Kidney (tissue), 14 donors: Measurements from ENCODE around the gene FAM227B. TPM values are rescaled to one million over a fixed set of nuclear protein-coding genes. Genes with fewer than 3 reads are reported as not detected.
A peak's percentile ranks its signal among the peaks of the same experiment; 100 is the strongest.

Experiments used
- DNase-seq, 5 donors: peaks; one replicate each; pipeline ENCODE4 v3.0.0-alpha.2; 2013 to 2020
- FAIRE-seq: peaks from 2 replicates; lab custom pipeline; 2012; peaks lifted over from hg19 to GRCh38; lab: Jason Lieb, UNC
- H3K27ac ChIP-seq, 2 donors: one replicate each; pipeline ENCODE4 v1.7.0; 2013; ENCODE audit warnings: low read depth in 2 of 2, low read length in 2 of 2, inconsistent platforms in 1 of 2
- H3K27me3 ChIP-seq: one replicate; pipeline ENCODE4 v1.7.1; 2013; ENCODE audit warnings: low read length, inconsistent platforms; ENCODE audit not compliant: control insufficient read depth, insufficient read depth
- H3K36me3 ChIP-seq, 3 donors: one replicate each; pipeline versions ENCODE4 v1.7.0 to v1.7.1; 2013; ENCODE audit warnings: low read length in 3 of 3, control low read depth in 1 of 3, inconsistent platforms in 1 of 3; ENCODE audit not compliant: insufficient read depth in 3 of 3, control insufficient read depth in 2 of 3
- H3K4me1 ChIP-seq, 3 donors: one replicate each; pipeline versions ENCODE4 v1.7.0 to v1.7.1; 2013; ENCODE audit warnings: low read length in 3 of 3, inconsistent platforms in 1 of 3, low read depth in 1 of 3; ENCODE audit not compliant: control insufficient read depth in 2 of 3, insufficient read depth in 2 of 3
- H3K4me3 ChIP-seq, 3 donors: one replicate each; pipeline versions ENCODE4 v1.7.0 to v1.8.1; 2013; ENCODE audit warnings: low read length in 3 of 3, control low read depth in 1 of 3, inconsistent platforms in 1 of 3
- H3K9ac ChIP-seq, 3 donors: one replicate each; pipeline versions ENCODE4 v1.7.0 to v1.7.1; 2013; ENCODE audit warnings: low read length in 3 of 3, control low read depth in 1 of 3, inconsistent platforms in 1 of 3
- H3K9me3 ChIP-seq, 3 donors: one replicate each; pipeline versions ENCODE4 v1.7.0 to v1.7.1; 2013; ENCODE audit warnings: low read length in 3 of 3, control low read depth in 1 of 3, inconsistent platforms in 1 of 3; ENCODE audit not compliant: control insufficient read depth in 2 of 3, insufficient read depth in 1 of 3
- CTCF ChIP-seq: IDR thresholded peaks from 3 replicates; pipeline ENCODE4 v1.5.1; 2012; ENCODE audit warnings: mild to moderate bottlenecking, moderate library complexity, borderline replicate concordance; ENCODE audit not compliant: insufficient read depth; ENCODE audit errors: extremely low read depth
- intact Hi-C: fragments of 100-400 bp; cut with DNase I; formaldehyde crosslinking; loops from one replicate; pipeline ENCODE4 v1.11.1; 2022
- polyA plus RNA-seq: library from polyadenylated mRNA; stranded (reverse); fragments of 350-450 nt; fragmentation: Illumina TruSeq; extraction: RNeasy Lipid Tissue Mini Kit (QIAGEN cat#74804); gene quantifications from one replicate; pipeline ENCODE4 v1.2.3, GENCODE V29; 2014; ENCODE audit warnings: low read depth, low replicate concordance; ENCODE audit not compliant: insufficient read depth
- total RNA-seq: library from RNA; stranded (reverse); fragmentation: NEBNext Ultra II Directional; extraction: Animal tissue kit (Norgen Biotek cat#: 25700); gene quantifications from one replicate; pipeline ENCODE4 v1.2.1, GENCODE V29; 2021
- donor health status: control.
- donor health status: control.
- donor health status: control.
- donor health status: control.
- donor health status: control.
- donor health status: DM: yes; HTN: yes; CAD: no.
- donor health status: Normal renal cell carcinoma (clear cell type).

Gene FAM227B
- total and polyA plus RNA-seq, 2 donors from 2014 or later, result 11.7 to 12.2 TPM

GRCh38 chr15:49466119-49466518 is 154.5 kb downstream of the FAM227B start:
- Histone ChIP-seq H3K9ac (no peak overlapping the region), H3K27me3 (no peaks in the 10 kb centered on the region), H3K9me3 (no peaks in the 10 kb centered on the region), H3K4me3 (no peak overlapping the region), H3K4me1 (no peaks in the 10 kb centered on the region), H3K36me3 (no peaks in the 10 kb centered on the region), H3K27ac (no peak overlapping the region)
- FAIRE-seq (no peak), DNase-seq (no peak)
- intact Hi-C loops, result no loop called here
- no peak for TF ChIP-seq CTCF

GRCh38 chr15:49464522-49464921 is 156.1 kb downstream of the FAM227B start:
- no peak for TF ChIP-seq CTCF
- no peak overlapping the region for H3K27ac ChIP-seq
- no peak for FAIRE-seq

GRCh38 chr15:49462232-49462844 is 158.3 kb downstream of the FAM227B start:
- no peak for TF ChIP-seq CTCF
- Histone ChIP-seq H3K27me3 (no peaks in the 10 kb centered on the region), H3K4me1 (no peaks in the 10 kb centered on the region), H3K4me3 (no peak overlapping the region), H3K36me3 (no peaks in the 10 kb centered on the region), H3K9me3 (no peaks in the 10 kb centered on the region), H3K9ac (no peak overlapping the region), H3K27ac (no peak overlapping the region)
- intact Hi-C loops, result no loop called here
- no peak for DNase-seq
- FAIRE-seq, result peak; percentile 21

More at GRCh38 chr15:49464522-49464921, 156.1 kb downstream of the FAM227B start:
- Histone ChIP-seq H3K9ac (no peak overlapping the region), H3K9me3 (no peaks in the 10 kb centered on the region), H3K4me3 (no peak overlapping the region), H3K4me1 (no peaks in the 10 kb centered on the region), H3K27me3 (no peaks in the 10 kb centered on the region), H3K36me3 (no peaks in the 10 kb centered on the region)
- intact Hi-C loops, result no loop called here
- DNase-seq, result no peak
